Lung (tissue), 12 donors: ENCODE data around the gene CPHXL2. TPM values are rescaled to one million over a fixed set of nuclear protein-coding genes. Genes with fewer than 3 reads are reported as not detected.

Experiments
- ATAC-seq: fragments of 200-7000 bp; cut with Tn5 transposase; one replicate; pipeline ENCODE4 v1.9.1; 2020; ENCODE audit warnings: moderate number of reproducible peaks; ENCODE audit not compliant: insufficient read depth, low FRiP score
- DNase-seq, 3 donors: peaks; one replicate each; pipeline ENCODE4 v3.0.0-alpha.2; 2013 to 2017
- H3K27ac ChIP-seq, 2 donors: one replicate each; pipeline ENCODE4 v1.5.1; 2013; ENCODE audit warnings: mild to moderate bottlenecking in 2 of 2, moderate library complexity in 2 of 2, control low read depth in 1 of 2, inconsistent platforms in 1 of 2, low read depth in 1 of 2, low read length in 1 of 2
- H3K27me3 ChIP-seq, 3 donors: one replicate each; pipeline ENCODE4 v1.5.1; 2013; ENCODE audit warnings: low read length in 2 of 3; ENCODE audit not compliant: control insufficient read depth in 3 of 3, insufficient read depth in 3 of 3
- H3K36me3 ChIP-seq, 4 donors: one replicate each; pipeline ENCODE4 v1.5.1; 2013; ENCODE audit warnings: low read length in 4 of 4, mild to moderate bottlenecking in 1 of 4, moderate library complexity in 1 of 4; ENCODE audit not compliant: control insufficient read depth in 4 of 4, insufficient read depth in 4 of 4
- H3K4me1 ChIP-seq, 5 donors: one replicate each; pipeline ENCODE4 v1.5.1; 2013; ENCODE audit warnings: low read length in 5 of 5, mild to moderate bottlenecking in 2 of 5, moderate library complexity in 1 of 5; ENCODE audit not compliant: control insufficient read depth in 5 of 5, insufficient read depth in 5 of 5
- H3K4me3 ChIP-seq: one replicate; pipeline ENCODE4 v1.5.1; 2013; ENCODE audit warnings: mild to moderate bottlenecking, control low read depth, moderate library complexity
- H3K9ac ChIP-seq, 2 donors: one replicate each; pipeline ENCODE4 v1.5.1; 2013; ENCODE audit warnings: low read length in 2 of 2, control low read depth in 1 of 2; ENCODE audit not compliant: insufficient read depth in 1 of 2
- H3K9me3 ChIP-seq, 4 donors: one replicate each; pipeline ENCODE4 v1.5.1; 2013; ENCODE audit warnings: low read length in 3 of 4, mild to moderate bottlenecking in 1 of 4, moderate library complexity in 1 of 4; ENCODE audit not compliant: control insufficient read depth in 4 of 4, insufficient read depth in 3 of 4
- CTCF ChIP-seq: IDR thresholded peaks from 2 replicates; pipeline ENCODE4 v1.5.1; 2012; ENCODE audit warnings: mild to moderate bottlenecking; ENCODE audit errors: control extremely low read depth, extremely low read depth
- WGBS, 2 donors: extraction: QIAGEN DNeasy Blood & Tissue Kit; methylation state at CpG; one replicate each; pipeline ENCODE4 v1.1.7; 2013; 5-methylcytosine and 5-hydroxymethylcytosine counted together
- polyA plus RNA-seq, 2 donors: library from polyadenylated mRNA; stranded (reverse); fragments of 200-250 nt; gene quantifications; one replicate each; pipeline ENCODE4 v1.2.1, GENCODE V29; 2013
- total RNA-seq, 2 donors: library from RNA; depleted of rRNA in 1 of 2; stranded (reverse); fragments of >200 nt in 1 of 2; gene quantifications; one replicate each; pipeline ENCODE4 v1.2.1, GENCODE V29; 2014 to 2021
- donor health status: control.
- donor health status: control.
- donor health status: Bipolar disorder and iron deficiency.
- donor health status: healthy.
- donor health status: DM: yes; HTN: yes; CAD: no.

The CPHXL2 gene
- total and polyA plus RNA-seq, 4 donors = not detected

GRCh38 chr16:75697571-75697970 is 20.8 kb upstream of the CPHXL2 start:
- Histone ChIP-seq H3K4me3 (no peak overlapping the region), H3K36me3 (no peaks in the 10 kb centered on the region), H3K9me3 (no peaks in the 10 kb centered on the region), H3K4me1 (no peaks in the 10 kb centered on the region), H3K9ac (no peak overlapping the region), H3K27ac (no peak overlapping the region), H3K27me3 (no peaks in the 10 kb centered on the region)
- TF ChIP-seq CTCF = no peak
- DNase-seq (no peak), ATAC-seq (no peak)
- WGBS, 2 donors = 92 to 98% methylated on average over 5 of the region's 5 CpGs

- Histone ChIP-seq H3K4me1 (no peaks in the 10 kb centered on the region), H3K36me3 (no peaks in the 10 kb centered on the region), H3K9ac (no peak overlapping the region), H3K27ac (no peak overlapping the region), H3K27me3 (no peaks in the 10 kb centered on the region), H3K9me3 (no peaks in the 10 kb centered on the region), H3K4me3 (no peak overlapping the region)
- DNase-seq = no peak
- 82 to 86% methylated on average over 6 of the region's 6 CpGs for WGBS, 2 donors
- ATAC-seq = no peak
- no peak for TF ChIP-seq CTCF
Observed at GRCh38 chr16:75695708-75696107, 18.9 kb upstream of the CPHXL2 start.

- ATAC-seq = no peak
- no peak for TF ChIP-seq CTCF
Observed at GRCh38 chr16:75687361-75687760, 10.6 kb upstream of the CPHXL2 start.

GRCh38 chr16:75682308-75682707 is 5.5 kb upstream of the CPHXL2 start:
- 87 to 91% methylated on average over 14 of the region's 14 CpGs for WGBS, 2 donors
- Histone ChIP-seq H3K9me3 (no peaks in the 10 kb centered on the region), H3K4me1 (peaks cover 0 to 6% (median 0%) of the 10 kb centered on the region in 5 donors), H3K36me3 (no peaks in the 10 kb centered on the region), H3K4me3 (no peak overlapping the region), H3K27me3 (no peaks in the 10 kb centered on the region), H3K27ac (no peak overlapping the region), H3K9ac (no peak overlapping the region)
- no peak for DNase-seq
- no peak for ATAC-seq
- TF ChIP-seq CTCF = no peak

More at GRCh38 chr16:75687361-75687760, 10.6 kb upstream of the CPHXL2 start:
- no peaks in the 10 kb centered on the region for H3K9me3 ChIP-seq
- H3K27me3 ChIP-seq = no peaks in the 10 kb centered on the region
- no peak for DNase-seq
- H3K36me3 ChIP-seq = no peaks in the 10 kb centered on the region
- no peaks in the 10 kb centered on the region for H3K4me1 ChIP-seq
- H3K9ac ChIP-seq = no peak overlapping the region
- no peak overlapping the region for H3K4me3 ChIP-seq
- no peak overlapping the region for H3K27ac ChIP-seq
